MG63 (cell line): ENCODE measurements around the gene MAPK8IP1. TPM values are rescaled to one million over a fixed set of nuclear protein-coding genes. Genes with fewer than 3 reads are reported as not detected.
"Not testable (repeated sequence)": the region's sequence is repeated elsewhere in the genome, so short reads cannot be mapped to it uniquely, and the experiment has no call there.

Experiments used
- DNase-seq: peaks from one replicate; pipeline ENCODE4 v3.0.0-alpha.2; 2020
- H3K27me3 ChIP-seq: fragments of 250-450 bp; sonication (Bioruptor Pico); 2 replicates; pipeline ENCODE4 v1.5.1; 2020; ENCODE audit warnings: mild to moderate bottlenecking, moderate library complexity
- H3K36me3 ChIP-seq: fragments of 250-450 bp; sonication (Bioruptor Pico); 2 replicates; pipeline ENCODE4 v1.5.1; 2020; ENCODE audit warnings: mild to moderate bottlenecking, moderate library complexity
- H3K4me3 ChIP-seq: fragments of 250-450 bp; sonication (Bioruptor Pico); 2 replicates; pipeline ENCODE4 v1.5.1; 2020; ENCODE audit warnings: mild to moderate bottlenecking, moderate library complexity
- H3K9me3 ChIP-seq: fragments of 250-450 bp; sonication (Bioruptor Pico); 2 replicates; pipeline ENCODE4 v1.5.1; 2020; ENCODE audit warnings: mild to moderate bottlenecking, moderate library complexity
- total RNA-seq: library from RNA; depleted of rRNA; stranded (reverse); fragments of >200 nt; shearing (Covaris generic); gene quantifications from 2 replicates; pipeline ENCODE4 v1.2.3, GENCODE V29; 2014; ENCODE audit warnings: low replicate concordance; rRNA removed

Gene MAPK8IP1
- 2.6 and 15.5 TPM in 2 replicates for total RNA-seq

GRCh38 chr11:45885274-45885920 lies at the start of gene MAPK8IP1:
MAPK8IP1 (plus strand) TSS chr11:45885651; CDS start chr11:45885821, 170 bp downstream.
- DNase-seq: peak; percentile 19
- no peaks in the 10 kb centered on the region for H3K9me3 ChIP-seq
- H3K36me3 ChIP-seq: no peaks in the 10 kb centered on the region
- H3K4me3 ChIP-seq: peak within 1 kb of the TSS; percentile 25
- H3K27me3 ChIP-seq: no peaks in the 10 kb centered on the region

GRCh38 chr11:45839204-45839603 lies 46.2 kb upstream of the MAPK8IP1 start:
- H3K9me3 ChIP-seq: no peaks in the 10 kb centered on the region
- H3K4me3 ChIP-seq: no peak overlapping the region
- H3K27me3 ChIP-seq: peaks cover 10% of the 10 kb centered on the region; the same call in 1 of the 2 replicates
- no peaks in the 10 kb centered on the region for H3K36me3 ChIP-seq
- no peak for DNase-seq

- not testable (repeated sequence) for H3K4me3 ChIP-seq
These were observed 45.2 kb upstream of the MAPK8IP1 start for GRCh38 chr11:45840251-45840650.

GRCh38 chr11:45843158-45843924 lies 42.1 kb upstream of the MAPK8IP1 start:
- Histone ChIP-seq H3K36me3 (no peaks in the 10 kb centered on the region), H3K4me3 (no peak overlapping the region), H3K9me3 (no peaks in the 10 kb centered on the region), H3K27me3 (no peaks in the 10 kb centered on the region)
- DNase-seq: peak; percentile 78

More at GRCh38 chr11:45840251-45840650, 45.2 kb upstream of the MAPK8IP1 start:
- H3K36me3 ChIP-seq, DNase-seq, H3K9me3 ChIP-seq, H3K27me3 ChIP-seq: not testable (repeated sequence)

GRCh38 chr11:45844822-45845578 lies 40.5 kb upstream of the MAPK8IP1 start:
- no peaks in the 10 kb centered on the region for H3K9me3 ChIP-seq
- no peaks in the 10 kb centered on the region for H3K27me3 ChIP-seq
- no peaks in the 10 kb centered on the region for H3K36me3 ChIP-seq
- H3K4me3 ChIP-seq: no peak overlapping the region
- DNase-seq: no peak

GRCh38 chr11:45846174-45846675 lies 39.2 kb upstream of the MAPK8IP1 start:
- no peak for DNase-seq
- no peaks in the 10 kb centered on the region for H3K9me3 ChIP-seq
- no peaks in the 10 kb centered on the region for H3K27me3 ChIP-seq
- H3K4me3 ChIP-seq: no peak overlapping the region
- H3K36me3 ChIP-seq: no peaks in the 10 kb centered on the region

GRCh38 chr11:45846974-45847910 lies 38.2 kb upstream of the MAPK8IP1 start, which contains the start of gene CRY2:
CRY2 (plus strand) TSS chr11:45847475; CDS start chr11:45847491, 16 bp downstream.
- peak; percentile 94 for DNase-seq

GRCh38 chr11:45847911-45848316 lies 37.5 kb upstream of the MAPK8IP1 start:
- Histone ChIP-seq H3K9me3 (no peaks in the 10 kb centered on the region), H3K4me3 (peak overlapping the region; percentile 85), H3K36me3 (no peaks in the 10 kb centered on the region), H3K27me3 (no peaks in the 10 kb centered on the region)
- DNase-seq: peak; percentile 41

More at GRCh38 chr11:45846974-45847910, 38.2 kb upstream of the MAPK8IP1 start, which contains the start of gene CRY2:
- Histone ChIP-seq H3K9me3 (no peaks in the 10 kb centered on the region), H3K36me3 (no peaks in the 10 kb centered on the region), H3K4me3 (peak within 1 kb of the TSS; percentile 85), H3K27me3 (no peaks in the 10 kb centered on the region)

- H3K27me3 ChIP-seq: no peaks in the 10 kb centered on the region
- DNase-seq: no peak
- no peaks in the 10 kb centered on the region; the same call in 1 of the 2 replicates for H3K36me3 ChIP-seq
- no peaks in the 10 kb centered on the region for H3K9me3 ChIP-seq
- no peak overlapping the region for H3K4me3 ChIP-seq
These were observed 36.8 kb upstream of the MAPK8IP1 start for GRCh38 chr11:45848654-45849081.

GRCh38 chr11:45850446-45850845 lies 35.0 kb upstream of the MAPK8IP1 start:
- H3K4me3 ChIP-seq: no peak overlapping the region
- H3K36me3 ChIP-seq: no peaks in the 10 kb centered on the region; the same call in 1 of the 2 replicates
- H3K9me3 ChIP-seq: no peaks in the 10 kb centered on the region
- H3K27me3 ChIP-seq: no peaks in the 10 kb centered on the region
- DNase-seq: no peak

GRCh38 chr11:45851228-45851627 lies 34.2 kb upstream of the MAPK8IP1 start:
- Histone ChIP-seq H3K4me3 (no peak overlapping the region), H3K9me3 (no peaks in the 10 kb centered on the region), H3K36me3 (no peaks in the 10 kb centered on the region; the same call in 1 of the 2 replicates), H3K27me3 (no peaks in the 10 kb centered on the region)
- DNase-seq: no peak

- DNase-seq: no peak
- H3K27me3 ChIP-seq: no peaks in the 10 kb centered on the region
- H3K4me3 ChIP-seq: no peak overlapping the region
- no peaks in the 10 kb centered on the region for H3K9me3 ChIP-seq
- H3K36me3 ChIP-seq: no peaks in the 10 kb centered on the region; the same call in 1 of the 2 replicates
These were observed 33.3 kb upstream of the MAPK8IP1 start for GRCh38 chr11:45852018-45852711.

GRCh38 chr11:45852712-45853101 lies 32.7 kb upstream of the MAPK8IP1 start:
- Histone ChIP-seq H3K9me3 (no peaks in the 10 kb centered on the region), H3K4me3 (no peak overlapping the region), H3K36me3 (no peaks in the 10 kb centered on the region; the same call in none of the 2 replicates), H3K27me3 (no peaks in the 10 kb centered on the region)
- DNase-seq: no peak

- Histone ChIP-seq H3K36me3 (peaks cover under 1% of the 10 kb centered on the region), H3K9me3 (no peaks in the 10 kb centered on the region), H3K27me3 (no peaks in the 10 kb centered on the region), H3K4me3 (no peak overlapping the region)
- no peak for DNase-seq
These were observed 31.9 kb upstream of the MAPK8IP1 start for GRCh38 chr11:45853332-45854219.
